Fibroblast of pulmonary artery (primary cell): Measurements from ENCODE around the gene DNAJC18.

ENCODE experiments used
- DNase-seq: peaks from one replicate; pipeline ENCODE4 v3.0.0-alpha.2; 2010; ENCODE audit warnings: low read depth
- H3K4me3 ChIP-seq: replicated peaks from 2 replicates; pipeline ENCODE4 v1.5.1; 2011; ENCODE audit warnings: low read depth, mild to moderate bottlenecking, control low read depth, low read length, moderate library complexity
- CTCF ChIP-seq: IDR thresholded peaks from 2 replicates; pipeline ENCODE4 v1.5.1; 2011; ENCODE audit warnings: mild to moderate bottlenecking, control low read depth, low read length, inconsistent platforms; ENCODE audit errors: missing control alignments

Gene DNAJC18

GRCh38 chr5:139419226-139420192 is 19.8 kb downstream of the DNAJC18 start:
- H3K4me3 ChIP-seq, result no peak overlapping the region
- TF ChIP-seq CTCF, result no peak
- DNase-seq, result no peak

- TF ChIP-seq CTCF, result no peak
- no peak for DNase-seq
- no peak overlapping the region for H3K4me3 ChIP-seq
Measured at GRCh38 chr5:139418793-139419192, 20.5 kb downstream of the DNAJC18 start.

GRCh38 chr5:139417214-139417613 is 22.1 kb downstream of the DNAJC18 start:
- no peak for TF ChIP-seq CTCF
- DNase-seq, result no peak
- no peak overlapping the region for H3K4me3 ChIP-seq

GRCh38 chr5:139416651-139417050 is 22.7 kb downstream of the DNAJC18 start:
- TF ChIP-seq CTCF, result no peak
- H3K4me3 ChIP-seq, result no peak overlapping the region
- no peak for DNase-seq

GRCh38 chr5:139415869-139416268 is 23.5 kb downstream of the DNAJC18 start:
- no peak overlapping the region for H3K4me3 ChIP-seq
- DNase-seq, result no peak
- TF ChIP-seq CTCF, result no peak

GRCh38 chr5:139415221-139415861 is 24.0 kb downstream of the DNAJC18 start:
- no peak for TF ChIP-seq CTCF
- no peak for DNase-seq
- no peak overlapping the region for H3K4me3 ChIP-seq
